ENCODE results near the gene ITPK1.
A peak's percentile ranks its signal among the peaks of the same experiment; 100 is the strongest.

Gene ITPK1

DNA sequence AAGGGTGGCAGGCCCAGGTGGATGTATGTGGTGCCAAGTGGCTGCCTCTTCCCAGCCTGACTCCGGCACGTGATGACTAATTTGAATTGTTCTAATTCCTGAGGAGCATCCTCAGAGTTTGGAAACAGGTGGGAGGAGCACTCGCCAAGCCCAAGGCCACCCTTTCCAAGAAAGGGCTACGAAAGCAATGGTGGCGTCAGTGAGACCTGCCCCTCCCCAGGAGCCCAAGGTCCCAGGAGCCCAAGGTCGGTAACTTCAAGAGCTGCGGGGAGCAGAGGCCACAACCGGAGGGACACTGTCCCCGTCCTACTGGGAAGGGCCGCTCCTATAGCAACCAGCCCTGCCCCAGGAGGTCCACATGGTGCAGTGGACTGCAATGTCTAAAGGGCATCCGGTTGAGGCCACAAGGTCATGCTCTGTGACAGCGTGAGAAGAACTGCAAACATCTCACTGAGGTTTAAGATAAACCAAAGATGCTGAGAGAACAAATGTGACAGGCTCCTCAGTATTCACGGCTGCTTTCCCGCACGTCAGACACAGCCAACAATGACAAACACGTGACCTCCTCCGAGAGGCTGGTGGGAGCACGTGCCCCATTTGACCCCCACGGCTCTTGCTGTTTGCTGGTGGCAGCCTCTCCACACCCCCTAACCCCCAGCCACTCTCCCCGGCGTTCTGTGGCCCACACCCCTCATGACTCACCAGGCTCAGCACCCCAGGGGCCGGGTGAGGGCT lies 79.6 kb downstream of the ITPK1 start:
- peak; percentile 9 for DNase-seq (ENCODE audit: low read depth, low spot score)
- TF ChIP-seq, protein P1, sequence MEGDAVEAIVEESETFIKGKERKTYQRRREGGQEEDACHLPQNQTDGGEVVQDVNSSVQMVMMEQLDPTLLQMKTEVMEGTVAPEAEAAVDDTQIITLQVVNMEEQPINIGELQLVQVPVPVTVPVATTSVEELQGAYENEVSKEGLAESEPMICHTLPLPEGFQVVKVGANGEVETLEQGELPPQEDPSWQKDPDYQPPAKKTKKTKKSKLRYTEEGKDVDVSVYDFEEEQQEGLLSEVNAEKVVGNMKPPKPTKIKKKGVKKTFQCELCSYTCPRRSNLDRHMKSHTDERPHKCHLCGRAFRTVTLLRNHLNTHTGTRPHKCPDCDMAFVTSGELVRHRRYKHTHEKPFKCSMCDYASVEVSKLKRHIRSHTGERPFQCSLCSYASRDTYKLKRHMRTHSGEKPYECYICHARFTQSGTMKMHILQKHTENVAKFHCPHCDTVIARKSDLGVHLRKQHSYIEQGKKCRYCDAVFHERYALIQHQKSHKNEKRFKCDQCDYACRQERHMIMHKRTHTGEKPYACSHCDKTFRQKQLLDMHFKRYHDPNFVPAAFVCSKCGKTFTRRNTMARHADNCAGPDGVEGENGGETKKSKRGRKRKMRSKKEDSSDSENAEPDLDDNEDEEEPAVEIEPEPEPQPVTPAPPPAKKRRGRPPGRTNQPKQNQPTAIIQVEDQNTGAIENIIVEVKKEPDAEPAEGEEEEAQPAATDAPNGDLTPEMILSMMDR (IDR thresholded peaks at IDR 0.05; ENCODE audit: low read depth, low read length) = no peak
- in situ Hi-C loops (cut with HindIII; ENCODE audit: low sequenced_read_pairs) = no loop called here
- H3K4me3 ChIP-seq (ENCODE audit: low read depth, low read length) = no peak overlapping the region

DNA sequence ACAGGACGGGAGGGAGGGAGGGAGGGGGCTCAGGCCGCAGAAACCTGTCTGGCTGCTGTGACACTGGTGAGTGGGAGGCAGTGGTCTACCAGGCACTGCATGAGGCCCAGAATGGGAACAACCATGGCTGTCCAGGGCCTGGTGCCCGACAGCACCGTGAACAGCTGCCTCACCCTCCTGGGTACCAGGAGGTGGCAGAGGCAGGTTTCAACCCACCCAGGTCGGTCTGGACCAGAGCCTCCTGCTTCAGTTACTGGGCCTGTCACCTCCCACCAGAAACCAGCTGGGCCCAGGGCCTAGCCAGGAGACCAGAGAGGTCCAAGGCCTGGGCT lies 80.2 kb downstream of the ITPK1 start:
- TF ChIP-seq, protein P1 (IDR thresholded peaks at IDR 0.05; ENCODE audit: low read depth, low read length) = no peak
- in situ Hi-C loops (cut with HindIII; ENCODE audit: low sequenced_read_pairs) = no loop called here
- DNase-seq (ENCODE audit: low read depth, low spot score) = no peak
- H3K4me3 ChIP-seq (ENCODE audit: low read depth, low read length) = no peak overlapping the region

DNA sequence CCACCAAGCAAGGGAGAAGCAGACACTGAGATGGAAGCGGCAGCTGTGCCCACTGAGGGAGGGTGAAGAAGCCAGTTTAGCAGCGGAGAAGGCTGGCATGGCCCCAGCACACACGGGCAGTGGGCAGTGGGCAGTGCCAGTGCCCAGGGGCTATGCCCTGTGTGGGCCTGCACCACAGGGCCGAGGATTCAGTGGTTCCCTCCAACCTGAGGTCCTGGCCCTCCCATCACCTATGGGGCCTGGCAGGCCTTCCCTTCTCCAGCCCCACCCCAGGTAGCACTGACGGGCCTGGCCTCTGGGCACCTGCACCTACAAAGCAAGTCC lies 81.1 kb downstream of the ITPK1 start:
- DNase-seq (ENCODE audit: low read depth, low spot score) = no peak
- in situ Hi-C loops (cut with HindIII; ENCODE audit: low sequenced_read_pairs) = no loop called here
- TF ChIP-seq, protein P1 (IDR thresholded peaks at IDR 0.05; ENCODE audit: low read depth, low read length) = no peak
- H3K4me3 ChIP-seq (ENCODE audit: low read depth, low read length) = no peak overlapping the region

DNA sequence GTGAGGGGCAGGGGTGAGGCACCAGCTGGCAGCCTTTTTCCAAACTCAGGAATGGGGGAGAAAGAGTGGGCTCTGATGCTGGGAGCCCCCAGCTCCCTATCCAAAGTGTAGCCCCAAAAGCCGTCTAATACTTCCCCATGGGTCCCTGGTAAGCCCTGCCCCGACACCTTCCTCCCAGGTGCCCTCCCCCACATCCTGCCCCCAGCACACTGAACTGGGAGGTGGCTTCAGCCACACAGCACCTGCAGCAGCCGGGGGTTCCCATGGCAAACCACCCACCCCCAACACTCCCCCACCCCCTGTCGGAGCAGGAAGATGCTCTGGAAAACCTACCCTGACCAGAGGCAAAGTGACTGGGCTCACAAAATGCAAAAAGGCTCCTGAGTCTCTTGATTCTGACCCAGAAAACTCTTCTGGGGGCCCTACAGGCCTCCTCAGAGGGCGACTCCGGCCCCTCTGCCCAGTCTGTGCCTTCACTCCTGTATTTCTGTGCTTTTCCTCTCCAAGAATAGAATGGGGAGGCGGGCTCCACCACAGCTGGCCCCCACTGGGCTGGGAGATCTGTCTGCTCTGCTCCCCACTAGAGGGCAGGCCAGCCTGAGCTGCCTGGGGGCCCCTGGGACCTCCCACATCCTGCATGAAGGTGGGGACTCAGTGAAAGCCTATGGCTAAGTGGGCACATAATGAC lies 81.6 kb downstream of the ITPK1 start:
- TF ChIP-seq, protein P1 (IDR thresholded peaks at IDR 0.05; ENCODE audit: low read depth, low read length) = peak; percentile 55
- H3K4me3 ChIP-seq (ENCODE audit: low read depth, low read length) = no peak overlapping the region
- DNase-seq (ENCODE audit: low read depth, low spot score) = no peak
- in situ Hi-C loops (cut with HindIII; ENCODE audit: low sequenced_read_pairs) = no loop called here

DNA sequence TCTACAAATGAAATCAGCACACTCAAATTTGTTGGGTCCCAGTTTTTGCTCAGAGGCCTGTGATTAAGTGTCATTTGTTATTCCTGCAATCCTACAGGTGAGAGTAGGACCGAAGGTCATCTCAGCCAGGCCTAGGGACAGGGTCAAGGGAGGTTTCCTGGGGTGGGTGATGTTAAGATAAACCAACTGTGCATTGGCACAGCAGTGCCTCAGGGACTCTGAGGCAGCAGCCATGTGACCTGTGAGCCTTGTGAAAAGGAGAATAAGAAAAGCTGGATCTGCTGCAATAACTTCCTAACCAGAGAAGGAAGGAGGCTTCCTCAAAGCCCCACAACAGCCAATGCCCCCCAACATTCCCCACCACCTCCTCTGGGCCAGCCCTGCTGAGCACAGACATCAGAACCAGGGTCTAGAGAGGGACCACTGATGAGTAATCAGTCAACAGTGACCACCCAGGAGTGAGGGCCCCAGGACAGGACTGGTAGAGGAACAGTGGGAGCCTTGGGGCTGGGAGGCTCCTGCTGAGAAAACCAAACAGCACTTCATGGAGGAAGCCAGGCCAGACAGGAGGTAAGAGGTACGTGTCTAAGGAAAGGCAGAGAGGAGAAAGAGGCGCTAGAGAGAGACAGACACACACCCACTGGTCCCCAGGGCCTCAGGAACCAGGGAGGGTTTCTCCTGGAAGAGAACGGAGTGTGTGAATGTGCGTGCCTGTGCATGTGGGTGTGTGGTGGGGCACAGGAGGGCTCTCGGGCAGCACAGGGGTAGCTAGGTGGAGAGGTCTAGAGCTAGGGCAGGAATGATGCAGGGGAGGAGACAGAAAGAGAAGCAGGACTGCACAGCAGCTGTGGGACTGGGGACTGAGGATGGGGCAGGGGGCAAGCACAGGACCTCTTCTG lies 82.4 kb downstream of the ITPK1 start:
- DNase-seq (ENCODE audit: low read depth, low spot score) = no peak
- in situ Hi-C loops (cut with HindIII; ENCODE audit: low sequenced_read_pairs) = no loop called here
- no peak overlapping the region for H3K4me3 ChIP-seq (ENCODE audit: low read depth, low read length)
- TF ChIP-seq, protein P1 (IDR thresholded peaks at IDR 0.05; ENCODE audit: low read depth, low read length) = no peak

DNA sequence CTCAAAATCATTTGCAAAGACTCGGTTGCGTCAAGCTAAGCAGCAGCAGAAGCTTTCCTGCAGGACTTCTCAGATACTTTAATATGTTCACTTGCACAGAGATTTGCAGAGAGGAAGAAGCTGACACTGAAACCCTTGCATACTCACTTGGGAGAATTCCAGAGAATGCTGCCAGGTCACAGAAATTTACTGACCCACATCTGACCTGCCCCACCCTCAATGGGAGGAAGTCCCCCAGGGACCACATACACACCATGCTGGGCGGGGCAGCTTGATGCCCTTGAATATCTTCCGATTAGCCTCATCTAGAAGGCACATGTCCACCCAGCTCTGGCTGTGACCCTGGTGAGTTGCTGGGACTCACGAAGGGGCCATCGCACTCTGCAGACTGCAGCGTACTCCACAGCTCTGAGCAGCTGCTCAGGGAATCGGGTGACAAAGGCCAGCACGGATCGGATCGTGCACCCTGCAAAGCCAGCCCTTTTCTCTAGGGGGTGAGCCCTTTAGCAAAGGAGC lies 83.2 kb downstream of the ITPK1 start:
- in situ Hi-C loops (cut with HindIII; ENCODE audit: low sequenced_read_pairs) = no loop called here
- TF ChIP-seq, protein P1 (IDR thresholded peaks at IDR 0.05; ENCODE audit: low read depth, low read length) = no peak
- DNase-seq (ENCODE audit: low read depth, low spot score) = no peak
- H3K4me3 ChIP-seq (ENCODE audit: low read depth, low read length) = no peak overlapping the region
